GM18505 (cell line): Measurements from ENCODE around the gene ADORA3.

Source experiments
- ATAC-seq: cut with Tn5 transposase; IDR thresholded peaks from one replicate; pipeline ENCODE4 v1.9.1; 2021; ENCODE audit not compliant: unreplicated experiment
- POLR2A ChIP-seq: IDR thresholded peaks from 4 replicates; pipeline ENCODE4 v1.6.1; 2011; ENCODE audit warnings: borderline replicate concordance; ENCODE audit not compliant: insufficient read depth, insufficient read length; ENCODE audit errors: extremely low read depth

ADORA3 gene

DNA sequence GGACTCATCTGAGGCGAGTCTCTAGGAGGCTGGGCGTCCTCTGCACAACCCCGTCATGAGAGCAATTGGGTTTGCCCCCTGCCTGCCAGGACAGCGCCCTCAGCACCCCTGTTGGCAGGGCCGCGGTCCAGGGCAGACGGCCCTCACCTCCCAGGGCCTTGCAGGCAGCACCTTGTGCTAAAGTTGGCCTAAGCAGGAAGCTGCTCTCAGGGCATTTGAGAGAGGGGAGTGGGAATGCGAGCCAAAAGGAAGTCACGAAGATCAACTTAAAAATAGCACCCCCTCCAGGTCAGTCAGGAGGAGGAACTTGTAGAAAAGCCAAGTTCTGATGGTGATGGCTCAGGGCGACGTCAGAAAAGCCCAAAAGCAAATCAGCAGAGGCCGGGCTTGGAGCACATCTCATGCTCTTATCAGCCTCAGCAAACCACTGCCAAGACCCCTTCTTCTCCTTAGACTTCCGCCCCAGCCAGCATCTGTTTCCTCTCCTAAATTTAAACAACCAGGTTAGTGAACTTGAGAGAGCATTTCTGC lies 12.6 kb upstream of the ADORA3 start:
- TF ChIP-seq POLR2A: no peak
- ATAC-seq: peak; percentile 38

DNA sequence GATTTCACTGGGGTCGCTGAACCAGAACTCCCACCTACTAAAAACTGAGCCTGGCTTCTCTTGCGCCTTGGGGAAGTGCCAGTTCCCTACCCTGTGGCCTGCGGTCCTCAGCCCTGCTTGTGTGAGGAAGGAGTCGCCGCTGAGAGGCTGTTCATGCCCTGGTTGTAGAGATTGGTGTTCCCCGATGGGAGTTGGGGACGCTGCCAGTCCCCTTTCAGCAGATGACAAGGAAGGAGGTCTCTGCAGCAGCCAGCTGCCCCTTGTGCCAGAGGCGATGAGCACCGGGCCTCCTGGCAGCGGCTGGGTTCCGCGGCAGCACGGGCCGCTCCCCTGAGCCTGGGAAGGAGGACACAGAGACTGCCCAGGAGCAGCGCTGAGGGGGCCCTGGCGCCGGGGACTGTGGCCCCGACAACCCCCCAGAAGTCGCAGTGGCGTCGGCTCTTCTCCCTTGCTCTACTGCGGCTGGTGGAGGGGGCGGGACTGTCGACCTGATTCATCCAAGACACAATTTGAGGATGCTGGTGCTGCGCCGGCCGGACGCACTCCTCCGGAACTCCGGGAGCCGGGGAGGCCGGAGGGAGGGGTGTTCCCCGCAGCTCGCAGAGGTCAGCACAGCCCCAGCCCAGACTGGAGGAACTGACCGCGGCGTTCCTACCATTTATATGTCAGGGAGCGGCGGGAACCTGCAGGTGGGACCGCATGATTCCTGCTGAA lies 12.0 kb upstream of the ADORA3 start:
- peak; percentile 25 for ATAC-seq
- no peak for TF ChIP-seq POLR2A

DNA sequence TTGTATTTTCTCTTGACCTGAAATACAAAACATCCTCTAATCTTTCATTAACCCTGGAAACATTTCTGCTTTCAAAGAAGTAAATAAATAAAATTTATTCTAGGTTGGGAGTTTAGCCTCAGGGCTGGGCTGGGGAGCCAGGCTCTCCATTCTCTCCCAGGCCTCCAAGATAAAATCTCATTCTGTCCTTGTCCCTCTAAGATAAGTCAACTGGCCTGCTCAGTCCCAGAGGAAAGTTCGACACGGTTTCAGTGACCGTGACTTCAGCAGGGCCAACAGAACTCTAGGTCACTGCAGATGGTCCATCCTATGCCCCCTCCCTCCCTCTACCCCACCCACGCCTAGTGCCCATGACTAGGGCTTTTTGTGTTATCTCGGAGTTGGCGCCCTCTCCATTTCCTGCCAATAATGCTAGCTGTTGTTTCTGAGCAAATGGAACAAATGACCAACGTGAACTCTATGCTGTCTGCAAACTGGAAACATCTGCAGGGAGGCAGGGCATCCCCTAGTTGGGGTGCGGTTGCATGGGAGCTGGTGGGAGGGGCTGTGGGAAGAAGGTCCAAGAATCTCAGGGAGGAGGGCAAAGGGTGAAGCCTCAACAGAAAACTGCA lies 10.1 kb upstream of the ADORA3 start:
- TF ChIP-seq POLR2A: no peak
- no peak for ATAC-seq

DNA sequence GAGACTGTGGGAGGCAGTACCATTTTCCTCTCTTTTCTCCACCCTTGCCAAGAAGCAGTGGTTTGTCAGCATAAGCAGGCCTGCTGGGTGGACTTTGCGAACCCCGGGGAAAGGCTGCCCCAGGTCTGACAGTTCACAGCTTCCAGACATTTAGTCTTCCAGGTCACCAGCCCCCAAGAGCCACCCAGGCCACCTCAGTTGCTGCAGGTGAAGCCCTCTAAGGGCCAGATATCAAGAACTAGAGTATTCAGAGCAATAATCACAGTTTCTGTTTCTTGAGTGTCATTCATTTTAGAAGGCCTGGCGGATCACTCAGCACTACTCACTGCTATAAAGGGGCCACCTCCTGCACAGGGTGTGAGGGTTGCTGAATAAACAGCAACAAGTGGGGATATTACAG lies 9.5 kb upstream of the ADORA3 start:
- ATAC-seq: no peak
- no peak for TF ChIP-seq POLR2A

DNA sequence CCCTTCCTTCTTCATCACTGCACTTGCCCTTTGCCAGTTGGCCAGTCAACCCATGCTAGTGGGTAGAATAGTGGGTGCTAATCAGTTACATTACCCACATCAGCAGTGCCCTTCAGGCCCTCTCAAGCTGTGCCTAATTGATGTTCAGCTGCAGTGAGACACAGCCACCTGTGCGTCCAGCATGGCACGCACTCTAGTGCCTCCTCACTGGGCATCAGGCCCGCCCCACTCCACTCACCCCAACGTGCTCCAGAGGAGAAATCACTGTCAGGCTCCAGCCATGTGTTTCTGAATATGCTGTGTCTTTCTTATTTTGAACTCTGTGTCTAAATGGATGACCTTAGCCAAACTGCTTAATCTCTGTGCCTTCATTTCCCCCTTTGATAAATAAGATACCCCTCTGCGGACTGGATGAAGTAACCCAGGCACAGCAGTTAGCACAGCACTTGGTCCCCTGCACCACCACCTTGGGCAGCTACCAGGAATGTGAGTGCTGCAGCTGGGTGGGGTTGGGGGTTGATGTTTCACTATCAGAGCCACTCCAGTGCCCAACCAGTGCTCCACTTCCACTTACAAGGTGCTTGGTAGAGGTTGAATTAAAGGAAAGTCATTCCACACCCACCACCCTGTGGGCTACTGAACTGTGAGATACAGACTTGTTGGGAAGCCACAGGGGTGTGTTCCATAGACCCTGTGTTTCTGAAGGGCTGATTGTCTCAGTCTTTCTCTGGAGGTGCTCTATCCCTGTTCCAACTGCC lies 8.9 kb upstream of the ADORA3 start:
- no peak for ATAC-seq
- no peak for TF ChIP-seq POLR2A

DNA sequence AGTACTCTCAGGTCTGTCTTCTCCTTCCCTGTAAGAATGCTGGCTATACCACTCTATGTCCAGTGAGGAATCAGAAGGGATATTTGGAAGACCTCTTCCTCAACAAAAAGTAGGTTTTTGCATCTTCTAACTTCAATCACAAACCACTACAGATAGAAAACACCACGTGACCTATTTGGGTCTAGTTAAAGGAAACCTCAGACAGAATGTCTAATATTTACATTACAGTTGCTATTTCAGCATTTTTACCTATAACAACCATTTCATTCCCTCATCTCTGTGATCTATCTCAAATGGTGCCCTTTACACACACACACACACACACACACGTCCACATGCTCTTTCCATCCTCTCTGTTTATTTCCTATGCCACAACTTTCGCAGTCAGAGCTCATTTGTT lies 7.9 kb upstream of the ADORA3 start:
- no peak for TF ChIP-seq POLR2A
- ATAC-seq: no peak

DNA sequence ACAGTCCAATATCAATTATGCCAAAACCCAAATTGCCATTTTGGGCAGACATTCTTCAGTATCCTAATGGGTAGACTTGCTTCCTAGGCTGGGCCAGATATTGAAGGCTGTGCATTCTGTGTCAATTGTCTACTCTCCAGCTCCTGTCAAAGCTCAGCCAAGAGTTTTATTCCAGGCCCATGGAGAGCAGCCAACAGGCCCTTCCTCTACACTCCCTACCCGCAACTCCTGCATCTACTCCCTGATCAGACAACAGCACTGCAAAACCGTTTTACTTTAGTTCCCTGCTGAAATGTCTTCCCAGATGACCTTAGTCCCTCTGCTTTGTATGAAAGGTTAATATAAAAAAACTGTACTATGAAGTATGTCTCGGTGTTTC lies 6.6 kb upstream of the ADORA3 start:
- ATAC-seq: no peak
- no peak for TF ChIP-seq POLR2A

DNA sequence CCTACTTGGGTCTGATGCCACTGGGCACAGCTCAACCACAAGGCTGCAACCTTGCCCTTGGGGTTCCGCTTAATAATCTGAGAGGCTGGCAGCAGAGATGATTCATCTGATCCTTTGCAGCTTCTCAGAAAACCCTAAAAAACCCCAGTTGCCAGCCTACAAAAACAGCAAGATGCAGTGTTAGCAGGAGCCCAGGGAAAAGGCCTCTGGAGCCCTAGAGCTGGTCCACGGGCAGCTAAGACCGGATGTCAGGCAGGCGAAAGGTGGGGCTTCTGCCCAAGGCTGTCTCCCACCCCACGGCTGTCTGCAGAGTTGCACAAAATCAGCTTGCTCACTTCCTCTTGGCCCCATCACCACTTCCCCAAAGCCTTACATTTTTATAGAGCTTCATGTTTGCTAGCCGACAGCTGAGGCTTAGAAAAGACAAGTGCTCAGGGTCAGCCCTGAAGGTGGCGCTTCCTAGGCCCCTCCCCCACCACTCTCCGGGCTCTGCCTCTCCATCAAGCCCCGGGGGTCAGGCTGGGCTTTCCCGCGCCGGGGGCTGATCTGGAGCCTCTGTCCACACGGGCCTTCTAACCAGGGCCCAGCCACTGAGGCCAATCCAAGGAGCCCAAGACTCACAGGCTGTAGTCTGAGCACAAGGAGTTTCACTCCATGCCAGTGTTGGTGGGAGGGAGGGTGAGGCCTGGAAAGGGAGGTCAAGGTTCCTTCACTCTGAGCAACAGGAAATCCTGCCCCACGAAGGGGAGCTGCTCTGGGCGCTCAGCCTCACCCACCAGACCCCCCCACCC lies 4.2 kb upstream of the ADORA3 start:
- ATAC-seq: peak; percentile 48
- peak; percentile 64 for TF ChIP-seq POLR2A

DNA sequence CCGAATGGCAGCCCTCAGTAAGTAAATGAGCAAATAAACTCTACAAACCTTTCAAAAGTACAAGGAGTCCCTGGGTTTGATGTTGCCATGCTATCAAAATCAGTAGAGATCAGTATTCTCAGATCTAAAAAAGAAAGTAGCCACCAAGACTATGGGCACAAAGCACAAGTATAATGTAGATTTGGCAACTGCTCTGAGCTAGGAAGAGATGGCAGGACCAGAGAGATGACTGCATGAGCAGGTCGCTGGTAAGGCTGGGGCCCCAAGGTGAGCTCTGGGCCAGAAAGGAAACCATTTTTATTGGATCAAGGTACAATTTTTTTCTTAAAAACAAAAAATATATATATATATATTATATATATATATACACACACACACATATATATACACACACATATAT lies 3.1 kb upstream of the ADORA3 start:
- no peak for ATAC-seq
- TF ChIP-seq POLR2A: no peak

DNA sequence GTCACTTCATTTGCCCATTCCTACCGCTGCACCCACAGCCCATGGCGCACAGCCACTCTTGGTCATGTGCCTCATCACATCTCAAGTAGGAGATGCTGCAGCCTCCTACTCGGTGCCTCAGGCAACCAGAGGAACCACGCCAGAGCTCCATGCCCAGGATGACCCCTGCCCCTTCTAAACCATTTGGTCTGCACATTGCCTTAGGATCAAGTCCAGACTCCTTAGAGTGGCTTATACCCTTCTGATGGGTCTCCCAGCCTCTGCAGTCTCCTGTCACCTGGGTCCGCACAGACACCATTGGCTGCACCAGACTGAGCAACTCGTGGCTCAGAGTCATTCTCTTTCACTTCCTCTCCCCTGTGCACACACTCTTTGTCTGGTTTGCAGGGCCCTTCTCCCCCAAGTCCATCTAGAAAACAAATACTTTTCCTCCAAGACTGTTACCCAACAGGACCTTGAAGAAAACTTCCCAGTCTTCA lies 2.2 kb upstream of the ADORA3 start:
- TF ChIP-seq POLR2A: peak; percentile 56
- ATAC-seq: peak; percentile 49

DNA sequence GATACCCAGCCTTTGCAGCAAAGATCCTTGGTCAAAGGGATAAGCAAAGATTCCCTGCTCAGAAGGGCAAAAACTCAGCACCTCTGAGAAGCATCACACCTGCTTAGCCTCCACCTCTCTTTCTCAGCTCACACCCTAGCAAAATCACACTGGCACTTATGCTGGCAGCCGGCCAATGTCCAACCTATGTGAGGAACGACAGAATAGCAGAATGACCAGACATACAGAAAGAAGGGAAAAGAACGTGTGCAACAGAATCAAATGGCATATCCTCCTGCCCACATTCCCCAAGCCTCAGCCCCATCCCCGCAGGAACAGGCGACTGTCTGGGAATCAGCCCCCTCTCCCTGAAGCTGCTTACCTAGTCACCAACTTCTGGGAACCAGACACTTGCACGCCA lies 664 bp upstream of the ADORA3 start:
- no peak for TF ChIP-seq POLR2A
- ATAC-seq: no peak

DNA sequence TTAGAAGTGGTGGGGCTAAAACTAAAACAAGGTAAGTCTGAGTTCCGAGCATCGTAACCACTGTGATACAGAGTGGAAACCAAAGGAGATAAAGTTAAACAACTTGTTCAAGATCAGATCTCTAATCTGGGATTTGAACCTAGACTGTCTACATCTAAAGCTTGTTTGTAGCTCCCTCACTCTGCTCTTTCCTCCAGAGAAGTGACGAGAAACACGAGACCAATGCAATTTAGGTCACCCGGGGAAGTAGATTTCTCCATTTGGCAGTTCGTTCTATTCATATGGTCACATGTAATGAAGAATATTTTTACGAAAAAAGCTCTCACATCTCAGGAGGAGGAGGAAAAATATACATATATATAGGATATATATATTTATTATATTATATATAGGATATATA lies 1.8 kb downstream of the ADORA3 start:
- no peak for TF ChIP-seq POLR2A

DNA sequence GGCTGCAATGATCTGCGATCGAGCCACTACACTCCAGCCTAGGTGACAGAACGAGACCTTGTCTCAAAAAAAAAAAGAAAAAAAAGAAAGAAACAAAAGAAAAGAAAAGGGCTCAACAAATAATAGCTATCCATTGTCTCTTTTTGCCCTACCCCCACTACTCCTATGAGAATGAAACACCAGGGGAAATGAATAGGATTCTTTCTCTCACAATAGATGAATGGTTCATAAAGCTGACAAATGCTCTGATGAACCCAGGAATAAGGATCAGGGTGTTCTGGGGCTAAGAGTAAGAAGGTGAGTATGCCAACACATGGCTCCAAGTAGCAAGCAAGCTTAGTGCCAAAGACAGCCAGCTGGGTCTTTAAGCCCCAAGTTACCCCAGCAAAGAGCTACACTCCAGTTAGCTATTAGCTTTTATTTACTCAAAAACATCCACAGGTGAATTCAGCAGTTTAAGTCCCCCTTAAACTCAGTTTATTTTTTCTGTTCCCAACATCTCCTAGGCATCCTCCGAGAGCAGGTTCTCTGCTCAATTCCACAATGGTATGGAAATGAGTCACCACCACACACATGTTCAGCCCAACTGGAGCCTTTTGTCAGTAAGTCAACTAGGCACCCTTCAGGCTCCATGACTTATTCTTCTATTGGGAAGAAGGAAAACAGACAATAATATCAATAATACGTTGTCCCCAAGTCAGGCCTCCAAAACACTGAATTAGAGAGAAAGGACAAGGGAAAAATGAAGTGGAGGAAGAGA lies 4.2 kb downstream of the ADORA3 start:
- no peak for TF ChIP-seq POLR2A
- no peak for ATAC-seq

More for the DNA sequence above, 1.8 kb downstream of the ADORA3 start:
- no peak for ATAC-seq

DNA sequence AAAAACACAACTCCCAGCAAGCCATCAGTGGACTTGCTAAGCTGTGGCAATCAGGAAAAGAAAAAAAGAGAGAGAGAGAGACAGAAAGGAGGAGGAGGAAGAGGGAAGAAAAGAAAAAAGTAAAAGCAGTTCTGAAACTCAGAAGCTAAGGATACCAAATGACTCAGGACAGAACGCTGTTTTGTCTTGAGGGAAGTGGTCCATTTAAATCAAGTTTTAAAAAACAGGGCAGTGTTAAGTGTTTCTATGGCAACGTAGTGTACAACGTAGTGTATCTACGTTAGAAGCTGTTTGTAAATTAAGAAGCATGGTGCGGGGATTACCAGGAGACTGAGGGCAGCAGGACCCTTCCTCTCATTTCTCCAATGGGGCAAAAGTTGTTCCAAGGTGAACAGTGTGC lies 5.8 kb downstream of the ADORA3 start:
- no peak for ATAC-seq
- no peak for TF ChIP-seq POLR2A
